H9 (cell line): ENCODE data around the gene MALRD1. TPM values are rescaled to one million over a fixed set of nuclear protein-coding genes. Genes with fewer than 3 reads are reported as not detected.

Experiments
- DNase-seq: peaks from one replicate; pipeline ENCODE4 v3.0.0-alpha.2; 2017
- H2AFZ ChIP-seq: one replicate; pipeline ENCODE4 v1.6.1; 2013; ENCODE audit warnings: mild to moderate bottlenecking, low read length, control low read depth, moderate library complexity
- H2AK5ac ChIP-seq: 2 replicates; pipeline ENCODE4 v1.6.1; 2013; ENCODE audit warnings: low read length, control low read depth, mixed read lengths; ENCODE audit not compliant: insufficient read length
- H2BK120ac ChIP-seq: one replicate; pipeline ENCODE4 v1.6.1; 2013; ENCODE audit warnings: low read depth, mild to moderate bottlenecking, low read length, control low read depth, inconsistent platforms; ENCODE audit not compliant: poor library complexity, severe bottlenecking
- H2BK12ac ChIP-seq: 2 replicates; pipeline ENCODE4 v1.6.1; 2013; ENCODE audit warnings: low read length, control low read depth, mixed read lengths, low read depth; ENCODE audit not compliant: insufficient read length
- H2BK15ac ChIP-seq: 2 replicates; pipeline ENCODE4 v1.6.1; 2013; ENCODE audit warnings: low read depth, low read length, control low read depth
- H2BK20ac ChIP-seq: one replicate; pipeline ENCODE4 v1.6.1; 2013; ENCODE audit warnings: low read depth, mild to moderate bottlenecking, low read length, control low read depth, inconsistent platforms; ENCODE audit not compliant: poor library complexity, severe bottlenecking
- H2BK5ac ChIP-seq: 2 replicates; pipeline ENCODE4 v1.6.1; 2013; ENCODE audit warnings: low read length, control low read depth, mixed read lengths; ENCODE audit not compliant: insufficient read length
- H3K14ac ChIP-seq: 2 replicates; pipeline ENCODE4 v1.6.1; 2013; ENCODE audit warnings: low read length, control low read depth; ENCODE audit not compliant: insufficient read depth
- H3K18ac ChIP-seq: 2 replicates; pipeline ENCODE4 v1.6.1; 2013; ENCODE audit warnings: low read depth, mild to moderate bottlenecking, mixed read lengths, low read length, control low read depth; ENCODE audit not compliant: insufficient read length
- H3K23ac ChIP-seq: 2 replicates; pipeline ENCODE4 v1.6.1; 2013; ENCODE audit warnings: low read length, control low read depth, mixed read lengths, low read depth; ENCODE audit not compliant: insufficient read length
- H3K23me2 ChIP-seq: 2 replicates; pipeline ENCODE4 v1.6.1; 2013; ENCODE audit warnings: low read depth, mild to moderate bottlenecking, mixed read lengths, low read length, control low read depth; ENCODE audit not compliant: insufficient read length, poor library complexity, severe bottlenecking
- H3K27ac ChIP-seq: 2 replicates; pipeline ENCODE4 v1.5.1; 2013; ENCODE audit warnings: low read length, control low read depth, mixed read lengths, low read depth; ENCODE audit not compliant: insufficient read length
- H3K27me3 ChIP-seq: 2 replicates; pipeline ENCODE4 v1.6.1; 2013; ENCODE audit warnings: low read length, control low read depth, inconsistent platforms; ENCODE audit not compliant: insufficient read depth
- H3K4ac ChIP-seq: 2 replicates; pipeline ENCODE4 v1.6.1; 2013; ENCODE audit warnings: low read depth, mild to moderate bottlenecking, control low read depth, inconsistent platforms, low read length, moderate library complexity
- H3K4me1 ChIP-seq: 2 replicates; pipeline ENCODE4 v1.6.1; 2013; ENCODE audit warnings: low read length, control low read depth, inconsistent platforms; ENCODE audit not compliant: insufficient read depth
- H3K4me2 ChIP-seq: 2 replicates; pipeline ENCODE4 v1.6.1; 2013; ENCODE audit warnings: low read length, control low read depth, mixed read lengths; ENCODE audit not compliant: insufficient read length, insufficient read depth
- H3K56ac ChIP-seq: 2 replicates; pipeline ENCODE4 v1.6.1; 2013; ENCODE audit warnings: low read depth, mild to moderate bottlenecking, mixed read lengths, low read length, control low read depth; ENCODE audit not compliant: insufficient read length
- H3K79me1 ChIP-seq: 2 replicates; pipeline ENCODE4 v1.6.1; 2013; ENCODE audit warnings: low read depth, mild to moderate bottlenecking, moderate library complexity, low read length, control low read depth, inconsistent platforms; ENCODE audit not compliant: insufficient read depth, poor library complexity, severe bottlenecking
- H3K79me2 ChIP-seq: 2 replicates; pipeline ENCODE4 v1.6.1; 2013; ENCODE audit warnings: low read length, control low read depth, inconsistent platforms; ENCODE audit not compliant: insufficient read depth
- H3K9ac ChIP-seq: 2 replicates; pipeline ENCODE4 v1.6.1; 2013; ENCODE audit warnings: low read length, control low read depth, mixed read lengths; ENCODE audit not compliant: insufficient read length; ENCODE audit errors: extremely low read depth
- H3K9me3 ChIP-seq: one replicate; pipeline ENCODE4 v1.6.1; 2013; ENCODE audit warnings: low read depth, low read length, inconsistent platforms; ENCODE audit not compliant: control insufficient read depth
- H3T11ph ChIP-seq: one replicate; pipeline ENCODE4 v1.6.1; 2013; ENCODE audit warnings: mild to moderate bottlenecking, low read length, control low read depth, inconsistent platforms
- H4K20me1 ChIP-seq: one replicate; pipeline ENCODE4 v1.6.1; 2013; ENCODE audit not compliant: control insufficient read depth, insufficient read length, insufficient read depth
- H4K5ac ChIP-seq: 2 replicates; pipeline ENCODE4 v1.6.1; 2013; ENCODE audit warnings: low read depth, mild to moderate bottlenecking, mixed read lengths, low read length, control low read depth; ENCODE audit not compliant: insufficient read length
- H4K8ac ChIP-seq: replicated peaks from 2 replicates; pipeline ENCODE4 v1.6.1; 2013; ENCODE audit warnings: low read length, control low read depth, mixed read lengths, low read depth; ENCODE audit not compliant: insufficient read length
- H4K91ac ChIP-seq: 2 replicates; pipeline ENCODE4 v1.6.1; 2013; ENCODE audit warnings: low read depth, mild to moderate bottlenecking, moderate library complexity, mixed read lengths, low read length, control low read depth; ENCODE audit not compliant: insufficient read length
- H3K27ac Mint-ChIP-seq, 3 experiments: 2 replicates in 2 of 3; 3 replicates in 1 of 3; pipeline ENCODE4 v1.8.0; 2020 to 2021; ENCODE audit warnings: mixed read lengths in 3 of 3, mild to moderate bottlenecking in 1 of 3, moderate library complexity in 1 of 3
- H3K27me3 Mint-ChIP-seq: 2 replicates; pipeline ENCODE4 v1.8.0; 2021; ENCODE audit warnings: low read depth, mild to moderate bottlenecking, moderate library complexity, mixed read lengths
- H3K36me3 Mint-ChIP-seq, 3 experiments: 2 replicates in 2 of 3; 3 replicates in 1 of 3; pipeline ENCODE4 v1.8.0; 2020 to 2021; ENCODE audit warnings: low read depth in 3 of 3, mixed read lengths in 3 of 3; ENCODE audit not compliant: insufficient read depth in 1 of 3
- H3K4me1 Mint-ChIP-seq, 2 experiments: 2 replicates each; pipeline ENCODE4 v1.8.0; 2020; ENCODE audit warnings: mixed read lengths in 2 of 2
- H3K4me3 Mint-ChIP-seq, 2 experiments: 2 replicates in 1 of 2; 3 replicates in 1 of 2; pipeline ENCODE4 v1.8.0; 2020 to 2021; ENCODE audit warnings: mild to moderate bottlenecking in 2 of 2, mixed read lengths in 2 of 2, moderate library complexity in 1 of 2
- H3K9me3 Mint-ChIP-seq, 2 experiments: 2 replicates in 1 of 2; 3 replicates in 1 of 2; pipeline ENCODE4 v1.8.0; 2020; ENCODE audit warnings: mild to moderate bottlenecking in 2 of 2, mixed read lengths in 2 of 2, moderate library complexity in 1 of 2
- CTCF ChIP-seq: fragments of 200-600 bp; sonication (generic); conservative IDR thresholded peaks from 3 replicates; pipeline ENCODE4 v1.8.0; 2021; ENCODE audit warnings: antibody characterized with exemption, mild to moderate bottlenecking
- WGBS: extraction: QIAGEN DNeasy Blood & Tissue Kit; methylation state at CpG from one replicate; pipeline ENCODE4 v1.1.7; 2013; ENCODE audit warnings: missing lambda C conversion rate, low lambda C conversion rate, mixed read lengths; ENCODE audit not compliant: insufficient read length; ENCODE audit errors: extremely low coverage; 5-methylcytosine and 5-hydroxymethylcytosine counted together
- total RNA-seq: library from RNA; stranded (reverse); gene quantifications from 2 replicates; pipeline ENCODE4 v1.2.1, GENCODE V29; 2021

Gene MALRD1
- total RNA-seq, 1 experiment from 2014 or later: 0.20 TPM

DNA sequence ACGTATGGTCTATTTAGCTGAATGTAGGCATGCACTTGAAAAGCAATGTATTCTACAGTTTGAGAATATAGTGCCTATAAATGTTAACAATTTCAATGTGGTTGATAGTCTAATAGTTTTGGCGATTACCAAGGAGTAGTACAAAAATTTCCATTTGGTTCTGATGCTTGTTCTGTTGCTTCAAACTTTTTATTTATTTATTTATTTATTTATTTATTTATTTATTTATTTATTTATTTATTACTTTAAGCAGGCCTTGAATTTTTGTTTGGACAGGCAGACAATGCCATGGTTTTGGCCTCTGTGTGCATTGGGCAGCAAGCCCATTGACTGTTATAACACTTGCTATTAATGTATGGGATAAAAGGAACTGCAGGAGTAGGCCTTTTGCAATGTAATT lies 36.5 kb upstream of the MALRD1 start:
- Histone ChIP-seq H2BK15ac (no peak overlapping the region), H3K4me1 (no peaks in the 10 kb centered on the region), H3K18ac (no peak overlapping the region), H2AFZ (no peak overlapping the region), H3K27me3 (no peaks in the 10 kb centered on the region), H3K23me2 (no peaks in the 10 kb centered on the region), H3K9me3 (no peaks in the 10 kb centered on the region), H4K91ac (no peak overlapping the region), H2BK12ac (no peak overlapping the region), H3K14ac (no peak overlapping the region), H3K56ac (no peak overlapping the region), H4K20me1 (no peaks in the 10 kb centered on the region), H2BK5ac (no peak overlapping the region), H3K23ac (no peak overlapping the region), H3K27ac (no peak overlapping the region), H4K8ac (no peak overlapping the region), H2BK120ac (no peak overlapping the region), H2AK5ac (no peak overlapping the region), H3K79me1 (no peaks in the 10 kb centered on the region), H3T11ph (no peak overlapping the region), H3K79me2 (no peaks in the 10 kb centered on the region), H2BK20ac (no peak overlapping the region), H3K4me2 (no peak overlapping the region), H4K5ac (no peak overlapping the region), H3K4ac (no peak overlapping the region), H3K9ac (no peak overlapping the region)
- Mint-ChIP-seq H3K9me3 (peaks cover 7 to 13% of the 10 kb centered on the region in 2 experiments), H3K4me1 (no peaks in the 10 kb centered on the region), H3K4me3 (no peak overlapping the region), H3K27me3 (no peaks in the 10 kb centered on the region), H3K27ac (no peak overlapping the region), H3K36me3 (peaks cover 0 to 17% (median 4%) of the 10 kb centered on the region in 3 experiments; a peak in 4 of 7 replicates)
- no CpG with 5 or more reads among the region's 2 CpGs for WGBS
- TF ChIP-seq CTCF: no peak
- no peak for DNase-seq
